HG02642 (cell line): ENCODE measurements around the gene WDR87.
A peak's percentile ranks its signal among the peaks of the same experiment; 100 is the strongest.

Source experiments
- ATAC-seq: cut with Tn5 transposase; IDR thresholded peaks from one replicate; pipeline ENCODE4 v1.9.1; 2021; ENCODE audit warnings: mild to moderate bottlenecking; ENCODE audit not compliant: unreplicated experiment, poor library complexity

The WDR87 gene

DNA sequence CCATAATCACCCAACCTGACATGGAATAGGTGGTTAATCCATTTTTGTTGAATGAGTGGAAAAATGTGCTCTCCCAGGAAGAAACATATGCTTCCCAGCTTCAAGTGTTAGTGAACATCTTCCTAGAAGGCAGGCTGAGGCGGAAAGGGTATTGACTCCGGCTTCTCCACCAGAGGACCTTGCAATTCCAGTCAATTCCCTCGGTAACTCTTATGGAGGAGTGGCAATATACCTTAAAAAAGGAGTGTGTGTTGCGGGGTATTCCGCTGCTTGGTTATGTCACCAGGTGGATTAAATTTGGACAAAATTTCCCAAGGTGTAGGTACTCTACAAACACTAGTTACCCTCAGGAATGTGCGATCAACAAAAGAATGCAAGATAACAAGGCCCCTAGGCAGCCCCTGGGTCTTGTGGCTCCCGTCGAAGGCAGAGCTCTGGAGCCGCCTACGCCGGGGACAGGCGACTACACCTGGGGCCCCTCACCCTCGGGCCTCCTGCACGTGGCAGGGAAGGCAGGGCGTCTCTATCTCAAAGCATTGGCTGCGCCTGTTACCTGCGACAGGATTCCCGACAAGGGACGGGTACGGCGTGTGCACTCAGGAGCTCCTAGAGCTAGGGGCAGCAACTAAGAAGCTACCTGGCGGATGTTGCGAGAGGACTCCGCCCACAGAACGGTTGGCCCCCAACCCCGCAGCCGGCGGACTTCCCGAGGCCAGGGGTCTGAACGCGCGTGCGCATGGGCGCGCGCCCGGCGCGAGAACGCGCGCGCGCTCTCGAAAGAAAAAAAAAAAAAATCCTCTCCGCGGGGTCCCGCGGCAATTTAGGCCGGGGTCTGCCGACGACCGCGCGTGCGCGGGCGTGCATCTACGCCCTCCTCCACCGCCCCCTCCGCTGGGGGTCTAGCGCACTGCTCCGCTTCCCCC lies at the start of gene WDR87:
WDR87 (minus strand) TSS at position 649 of the 923 bp plus-strand sequence. CDS start 8,355 bp downstream, outside the sequence.
- ATAC-seq = peak; percentile 30

DNA sequence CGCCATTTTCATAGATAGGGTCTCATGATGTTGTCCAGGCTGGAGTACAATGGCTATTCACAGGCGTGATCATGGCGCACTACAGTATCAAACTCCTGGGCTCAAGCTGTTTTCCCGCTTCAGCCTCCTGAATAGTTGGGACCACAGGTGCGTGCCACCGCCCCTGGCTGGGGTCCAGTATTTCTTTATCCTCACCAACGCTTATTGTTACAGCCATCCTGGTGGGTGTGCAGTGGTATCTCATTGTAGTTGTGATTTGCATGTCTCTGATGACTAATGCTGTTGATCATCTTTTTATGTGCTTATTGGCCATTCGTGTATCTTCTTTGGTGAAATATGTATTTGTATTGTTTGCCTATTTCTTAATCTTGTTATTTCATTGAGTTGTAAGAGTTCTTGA lies 49.6 kb upstream of the WDR87 start:
- no peak for ATAC-seq

DNA sequence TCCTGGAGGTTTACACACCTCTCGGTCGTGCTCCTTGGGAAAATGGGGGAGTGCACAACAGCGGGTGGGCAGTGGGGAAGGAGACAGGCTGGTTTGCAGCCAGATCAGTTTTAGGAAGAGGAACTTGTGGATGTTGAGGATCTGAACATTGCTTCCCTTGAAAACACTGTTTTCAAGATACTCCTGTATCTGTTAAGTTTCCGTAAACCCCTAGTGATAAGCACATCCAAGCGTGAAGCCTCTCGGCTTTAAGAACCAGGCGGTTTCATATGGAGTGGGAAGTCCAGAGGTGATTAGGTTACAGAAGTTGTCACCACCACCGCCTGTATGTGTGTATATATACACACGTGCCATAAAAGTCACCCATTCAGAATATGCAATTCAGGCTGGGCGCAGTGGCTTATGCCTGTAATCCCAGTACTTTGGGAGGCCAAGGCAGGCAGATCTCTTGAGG lies 48.1 kb upstream of the WDR87 start:
- ATAC-seq = no peak

DNA sequence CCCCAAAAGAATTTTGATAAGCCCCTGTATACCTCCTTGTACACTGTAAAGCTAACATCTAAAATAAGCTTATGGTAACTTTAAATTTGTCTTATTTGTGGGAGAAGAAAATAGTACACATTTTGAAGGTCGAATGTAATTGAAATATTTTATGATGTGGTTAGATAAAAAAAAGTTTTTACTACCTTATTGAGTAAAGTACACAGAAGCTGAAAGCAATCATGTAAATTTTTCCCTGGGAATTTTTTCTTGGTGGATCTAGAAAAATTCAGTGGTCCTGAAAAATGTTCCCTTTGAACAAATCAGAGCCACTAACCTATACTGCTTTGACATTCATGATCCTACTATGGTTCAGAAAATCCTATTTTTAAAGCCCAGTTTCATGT lies 47.5 kb upstream of the WDR87 start:
- no peak for ATAC-seq

DNA sequence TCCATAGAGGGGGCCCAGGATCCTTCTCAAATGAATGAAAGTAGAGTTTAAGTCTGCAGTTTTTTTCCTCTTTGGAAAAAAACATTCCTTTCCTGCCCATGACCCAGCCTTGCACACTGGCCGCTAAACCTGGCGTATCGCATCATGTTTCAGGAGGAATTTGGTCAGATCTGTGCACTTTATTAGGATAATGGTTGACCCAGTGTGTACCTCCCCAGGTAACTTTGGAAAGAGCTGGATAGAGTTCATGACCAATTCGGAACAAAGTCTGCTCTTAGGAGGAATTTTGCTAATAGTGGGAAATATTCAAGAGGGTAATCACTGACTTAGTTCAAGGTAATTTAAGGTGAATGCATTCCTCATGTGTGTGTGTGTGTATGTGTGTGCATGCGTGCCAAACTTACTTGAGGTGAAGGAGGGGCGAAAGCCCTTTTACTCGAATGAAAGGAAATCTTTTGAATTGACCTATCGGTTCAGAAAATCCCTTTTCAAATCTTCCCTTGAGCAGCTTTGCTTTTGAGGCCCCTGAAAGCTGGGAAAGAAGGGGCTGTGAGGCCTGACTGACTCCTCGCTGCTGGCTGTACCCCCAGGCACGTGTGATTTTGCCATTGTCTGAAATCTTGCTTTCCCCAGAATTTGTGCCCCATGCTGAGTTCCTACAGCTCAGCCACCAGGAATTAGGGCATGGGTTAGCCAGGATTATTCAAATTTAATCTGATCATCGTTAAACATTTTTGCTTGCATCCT lies 47.0 kb upstream of the WDR87 start:
- no peak for ATAC-seq

DNA sequence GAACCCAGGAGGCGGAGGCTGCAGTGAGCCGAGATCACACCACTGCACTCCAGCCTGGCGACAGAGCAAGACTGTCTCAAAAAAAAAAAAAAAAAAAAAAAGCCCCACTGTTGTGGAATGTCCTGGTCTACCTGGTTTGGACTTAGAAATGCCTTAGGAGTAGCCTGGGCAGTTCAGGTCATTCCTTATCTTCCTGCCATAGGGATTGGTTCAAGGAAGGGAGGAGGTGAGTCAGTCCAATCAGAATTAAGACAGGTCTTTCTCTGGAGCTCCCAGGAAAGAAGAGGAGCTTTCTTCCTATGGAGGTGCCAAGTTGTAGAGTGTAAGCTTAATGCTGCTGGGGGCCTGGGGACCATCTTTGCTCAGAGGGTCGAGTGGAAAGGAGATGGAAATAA lies 45.4 kb upstream of the WDR87 start:
- no peak for ATAC-seq

DNA sequence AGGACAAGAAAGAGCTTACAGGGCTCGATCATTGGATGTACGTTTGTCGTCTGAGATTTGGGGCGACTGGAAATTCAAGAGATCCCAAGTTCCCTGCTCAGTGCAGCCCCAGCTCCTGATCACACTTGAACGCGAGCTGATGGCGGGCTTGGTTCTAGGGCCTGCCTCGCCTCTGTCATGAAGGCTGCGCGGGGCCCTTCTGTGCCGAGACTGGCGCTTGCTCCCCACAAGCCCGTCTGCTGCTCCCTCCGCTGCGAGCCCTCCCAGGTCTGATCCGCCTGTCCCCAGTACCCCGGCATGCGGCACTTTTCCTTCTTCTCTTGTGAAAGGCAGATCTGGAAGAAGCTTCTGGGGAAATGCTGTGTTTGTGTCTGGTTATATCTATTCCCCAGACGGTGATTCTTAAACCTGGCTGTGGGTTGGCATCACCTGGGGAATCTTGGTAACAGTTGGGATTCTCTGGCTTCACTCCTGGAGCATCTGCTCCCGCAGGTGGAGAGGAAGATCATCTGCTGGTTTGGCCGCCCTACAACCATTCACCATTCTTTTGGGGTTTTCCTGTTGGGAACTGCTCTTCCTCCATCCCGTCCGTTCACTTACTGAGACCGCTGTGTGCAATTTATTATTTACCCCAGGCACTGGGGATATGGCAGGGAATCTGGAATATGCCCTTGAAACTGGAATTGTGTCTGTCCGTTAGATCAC lies 44.2 kb upstream of the WDR87 start:
- no peak for ATAC-seq

DNA sequence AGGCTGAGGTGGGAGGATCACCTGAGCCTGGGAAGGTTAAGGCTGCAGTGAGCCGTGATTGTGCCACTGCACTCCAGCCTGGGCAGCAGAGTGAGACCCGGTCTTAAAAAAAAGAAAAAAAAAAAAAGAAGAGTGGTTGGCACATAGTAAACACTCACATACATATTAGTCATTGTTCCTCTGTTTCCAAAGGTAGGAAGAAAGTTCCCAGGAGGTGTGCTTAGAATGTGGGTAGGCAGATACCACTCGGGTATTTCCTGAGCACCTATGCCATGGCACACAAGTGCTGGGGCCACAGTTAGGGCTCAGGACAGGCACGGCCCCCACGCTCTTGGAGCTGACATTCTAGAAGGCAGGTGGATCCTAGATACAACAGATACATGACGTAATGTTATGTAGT lies 42.0 kb upstream of the WDR87 start:
- no peak for ATAC-seq

DNA sequence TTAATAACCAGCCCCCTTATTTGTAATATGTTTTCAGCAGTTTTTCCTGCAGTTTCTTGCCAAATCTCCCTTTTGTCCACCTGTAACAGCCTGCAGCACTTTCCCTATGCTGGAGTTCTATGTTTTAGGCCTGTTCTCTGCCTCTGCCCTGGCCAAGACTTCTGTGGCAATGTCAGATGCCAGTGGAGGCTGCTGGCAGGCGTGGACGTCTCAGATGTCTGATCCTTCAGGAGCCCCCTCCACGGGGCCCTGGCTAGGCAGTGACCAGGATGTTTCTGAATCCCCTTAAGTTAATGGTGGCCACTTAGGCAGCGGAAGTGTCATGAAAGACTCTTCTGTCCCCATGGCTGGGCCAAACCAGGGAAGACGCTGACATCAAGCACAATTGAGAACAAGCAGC lies 41.4 kb upstream of the WDR87 start:
- no peak for ATAC-seq

DNA sequence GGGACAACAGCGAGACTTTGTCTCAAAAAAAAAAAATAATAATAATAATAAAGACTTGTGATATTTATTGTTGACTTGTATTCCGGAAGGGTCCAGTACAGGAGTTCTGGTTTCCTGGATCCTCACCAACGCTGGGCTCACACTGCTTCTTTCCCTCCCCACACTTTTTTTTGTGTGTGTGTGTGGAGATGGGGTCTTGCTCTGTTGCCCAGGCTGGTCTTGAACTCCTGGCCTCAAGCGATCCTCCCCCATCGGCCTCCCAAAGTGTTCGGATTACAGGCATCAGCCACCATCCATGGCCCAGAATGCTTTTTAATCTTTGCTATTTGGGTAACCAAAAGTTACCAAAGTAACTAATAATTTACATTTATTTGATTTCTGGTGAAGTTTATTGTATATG lies 39.7 kb upstream of the WDR87 start:
- ATAC-seq = no peak

DNA sequence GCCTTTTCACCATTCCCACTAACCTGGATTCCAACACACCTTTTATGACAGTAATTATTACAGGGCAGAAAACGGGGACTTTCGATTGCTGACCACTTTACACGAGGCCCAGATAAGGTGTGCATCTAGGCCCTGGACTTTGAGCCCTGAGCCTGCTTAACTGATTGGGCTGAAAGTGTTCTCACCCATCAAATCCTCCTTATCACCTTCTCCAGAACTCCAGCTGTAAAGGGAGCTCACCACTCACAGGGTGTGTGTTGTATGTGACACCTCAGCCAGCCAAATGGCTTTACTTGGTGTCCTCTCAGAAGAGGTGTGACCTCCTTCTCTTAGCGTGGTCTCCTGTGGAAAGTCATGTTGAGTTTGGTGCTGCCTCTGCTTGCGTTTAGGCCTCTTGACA lies 37.1 kb upstream of the WDR87 start:
- ATAC-seq = no peak

DNA sequence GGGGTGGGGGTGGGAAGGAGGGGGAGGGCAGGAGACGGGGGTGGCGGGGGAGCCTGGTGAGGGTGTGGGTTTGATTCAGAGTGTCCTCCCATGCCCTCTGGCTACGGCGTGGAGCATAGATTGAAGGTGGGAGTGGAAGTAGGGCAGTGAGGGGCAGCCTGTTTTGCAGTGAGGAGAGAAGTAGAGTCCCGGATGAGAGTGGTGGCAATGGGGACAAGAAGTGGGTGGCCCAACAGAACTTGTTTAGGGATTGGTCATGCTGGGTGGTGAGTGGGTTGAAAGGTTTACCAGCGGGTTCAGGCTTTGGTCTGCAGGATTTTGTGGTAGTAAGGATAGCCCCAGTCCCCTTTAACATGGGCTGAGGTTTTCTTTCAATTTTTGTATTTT lies 36.1 kb upstream of the WDR87 start:
- no peak for ATAC-seq

DNA sequence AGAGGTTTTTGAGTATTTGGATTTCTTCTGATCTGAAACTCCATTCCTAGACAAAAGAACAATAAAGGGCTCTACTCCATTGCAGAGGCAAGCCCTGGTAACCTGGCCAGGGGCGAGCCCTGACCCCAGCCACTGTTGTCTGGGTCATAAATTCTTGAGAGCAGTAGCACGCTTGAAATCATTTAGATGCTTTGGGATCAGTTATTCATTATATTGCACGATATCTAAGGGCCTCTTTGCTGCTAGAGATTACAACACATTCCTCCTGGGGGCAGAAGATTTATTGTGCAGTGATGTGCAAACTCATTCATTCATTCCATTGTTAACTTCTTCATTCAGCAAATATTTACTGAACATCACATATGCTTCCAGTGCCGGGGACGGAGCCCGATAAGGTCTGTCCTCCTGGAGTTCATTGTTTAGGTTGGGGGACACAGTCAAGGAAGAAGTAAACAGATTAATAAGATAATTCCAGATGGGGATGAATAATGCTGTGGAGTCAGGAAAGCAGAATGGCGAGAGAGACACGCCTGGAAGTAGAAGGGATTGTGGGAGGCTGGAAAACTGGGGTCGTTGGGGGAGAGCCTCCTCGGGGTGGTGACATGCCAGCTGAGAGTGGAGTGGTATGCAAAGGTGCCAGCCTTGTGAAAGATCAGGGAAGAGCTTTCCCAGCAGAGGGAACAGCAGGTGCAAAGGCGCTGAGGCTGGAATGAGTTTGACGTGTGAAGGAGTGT lies 35.6 kb upstream of the WDR87 start:
- no peak for ATAC-seq

DNA sequence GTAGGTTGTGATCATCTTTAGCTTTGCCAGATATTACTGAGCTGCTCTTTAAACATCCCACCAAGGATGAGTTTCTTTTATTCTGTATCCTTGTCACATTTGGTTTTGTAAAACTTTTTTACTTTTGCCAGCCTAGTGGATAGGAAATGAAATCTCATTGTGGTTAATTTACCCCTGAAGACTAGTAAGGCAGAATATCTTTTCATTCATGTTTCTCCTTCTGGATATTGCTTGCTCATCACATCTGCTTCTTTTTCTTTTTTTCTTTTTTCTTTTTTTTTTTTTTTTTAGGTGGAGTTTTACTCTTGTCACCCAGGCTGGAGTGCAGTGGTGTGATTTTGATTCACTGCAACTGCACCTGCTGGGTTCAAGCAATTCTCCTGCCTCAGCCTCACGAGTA lies 32.0 kb upstream of the WDR87 start:
- no peak for ATAC-seq

DNA sequence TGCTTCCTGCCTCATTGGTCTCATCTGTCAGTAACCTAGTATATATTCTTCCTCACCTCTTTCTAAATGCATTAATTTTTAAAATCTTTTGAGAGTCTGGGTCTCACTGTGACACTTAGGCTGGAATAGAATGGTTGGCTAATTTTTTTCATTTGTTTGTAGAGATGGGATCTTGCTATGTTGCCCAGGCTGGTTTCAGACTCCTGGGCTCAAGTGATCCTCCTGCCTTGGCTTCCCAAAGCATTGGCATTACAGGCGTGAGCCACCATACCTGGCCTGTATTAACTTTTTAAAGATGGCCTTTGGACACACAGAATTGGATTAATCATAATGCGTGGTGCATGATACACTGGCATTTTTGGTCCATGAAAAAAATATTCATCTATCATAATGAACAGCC lies 30.5 kb upstream of the WDR87 start:
- no peak for ATAC-seq

DNA sequence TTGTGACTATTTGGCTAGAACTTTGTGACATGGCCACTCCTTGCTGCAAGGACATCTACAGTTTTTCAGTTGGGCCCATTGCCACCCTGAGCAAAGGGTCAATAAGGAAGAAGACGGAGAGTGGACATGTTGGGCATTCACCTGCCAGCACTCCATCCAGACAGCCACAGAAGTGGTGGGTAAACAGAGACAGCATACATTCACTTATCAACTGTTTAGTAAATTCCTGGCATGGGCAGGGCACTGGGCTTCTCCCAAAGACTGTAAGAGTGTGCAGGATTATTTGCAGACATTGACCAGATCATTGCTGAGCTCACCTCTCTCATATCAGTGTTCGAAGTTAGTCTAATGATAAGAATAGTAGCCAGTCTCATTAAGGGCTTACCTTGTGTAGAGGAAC lies 29.8 kb upstream of the WDR87 start:
- ATAC-seq = no peak

DNA sequence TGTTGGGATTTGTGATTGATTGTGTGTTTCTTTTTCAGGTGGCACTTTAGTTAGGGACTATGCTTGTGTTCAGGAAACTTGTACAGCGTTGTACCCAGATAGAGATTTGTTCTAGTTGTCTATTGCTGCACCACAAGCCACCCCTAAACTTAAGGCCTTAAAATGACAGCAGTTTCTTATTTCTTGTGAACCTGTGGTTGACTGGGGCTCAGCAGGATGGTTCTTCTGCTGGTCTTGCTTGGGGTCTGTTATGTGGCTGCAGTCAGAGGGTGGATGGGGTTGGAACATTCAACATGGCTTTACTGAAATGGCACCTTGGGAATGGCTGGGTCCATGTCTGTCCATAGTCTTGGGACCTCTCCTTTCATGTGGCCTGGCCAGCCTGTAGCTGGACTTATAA lies 28.9 kb upstream of the WDR87 start:
- no peak for ATAC-seq

DNA sequence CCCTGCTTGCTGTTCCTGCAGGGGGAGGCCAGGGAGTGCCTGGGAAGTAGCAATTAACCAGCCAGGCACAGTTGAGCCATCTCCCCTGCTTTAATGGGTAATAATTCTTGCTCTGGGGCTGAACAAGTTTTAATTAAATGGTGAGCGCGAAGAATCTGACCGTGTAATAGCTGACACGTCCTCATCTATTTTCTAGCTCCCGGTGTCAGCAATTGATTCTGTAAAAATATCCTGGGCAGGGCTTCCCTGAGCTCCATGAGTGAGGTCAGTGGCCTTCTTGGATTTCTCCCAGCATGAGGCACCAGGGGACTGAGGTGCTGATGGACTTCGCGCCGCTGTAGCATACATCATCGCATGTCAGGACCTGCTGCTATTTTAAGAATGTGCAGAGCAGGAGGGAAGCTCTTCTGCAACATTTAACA lies 27.6 kb upstream of the WDR87 start:
- no peak for ATAC-seq

DNA sequence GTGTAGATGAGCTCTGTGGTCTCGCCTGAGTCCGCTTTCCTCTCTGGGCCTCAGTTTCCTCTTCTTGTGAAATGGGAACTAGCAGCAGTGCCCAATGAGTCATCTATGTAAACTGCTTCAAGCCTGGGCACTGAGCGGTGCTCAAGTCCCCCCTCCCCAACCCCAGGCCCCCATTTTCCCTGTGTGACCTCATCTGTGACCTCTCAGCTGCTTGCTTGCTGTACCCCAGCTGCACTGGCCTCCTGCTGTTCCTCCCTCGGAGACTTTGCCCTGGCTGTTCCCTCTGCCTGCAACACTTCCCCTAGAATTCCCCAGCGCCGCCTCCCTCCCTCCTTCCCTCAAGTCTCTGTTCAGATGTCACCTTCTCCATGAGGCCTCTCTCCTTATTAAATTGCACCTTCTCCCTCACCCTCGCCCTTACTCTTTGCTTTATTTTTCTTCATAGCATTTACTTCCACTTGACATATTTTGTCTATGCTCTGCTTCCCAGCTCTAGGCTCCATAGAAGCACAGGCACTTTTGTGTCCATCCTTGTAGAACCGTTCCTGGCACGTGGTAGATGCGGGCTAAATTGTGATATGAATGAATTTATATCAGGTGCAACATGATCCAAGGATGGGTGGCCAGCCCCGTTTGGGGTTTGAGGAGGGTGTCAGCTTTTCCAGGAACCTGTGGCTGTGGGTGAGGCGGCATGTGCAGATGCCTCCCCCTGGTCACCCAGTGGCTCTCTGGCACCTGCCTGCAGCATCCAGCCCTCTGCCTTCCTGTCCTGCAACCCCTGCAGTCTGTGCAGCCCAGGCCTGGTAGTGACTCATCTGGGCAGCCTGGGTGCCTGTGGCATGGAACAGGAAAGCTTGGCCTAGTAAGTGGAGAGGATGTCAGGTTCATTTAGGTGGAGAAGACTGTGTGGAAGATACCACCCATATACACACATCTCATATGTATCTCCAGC lies 26.9 kb upstream of the WDR87 start:
- no peak for ATAC-seq
